CD4-positive, alpha-beta T cell treated with Interleukin-15 for 1 hour (primary cell): Measurements from ENCODE around the gene TSEN54.
A peak's percentile ranks its signal among the peaks of the same experiment; 100 is the strongest.

Experiments used
- DNase-seq: peaks from one replicate; pipeline ENCODE4 v3.0.0-alpha.2; 2020

The TSEN54 gene

GRCh38 chr17:75489511-75489955 is 26.8 kb upstream of the TSEN54 start:
- DNase-seq: no peak

GRCh38 chr17:75490173-75490743 is 26.1 kb upstream of the TSEN54 start:
- no peak for DNase-seq

GRCh38 chr17:75490953-75491649 is 25.2 kb upstream of the TSEN54 start:
- DNase-seq: no peak

GRCh38 chr17:75491680-75492079 is 24.6 kb upstream of the TSEN54 start:
- DNase-seq: no peak

GRCh38 chr17:75492555-75493168 is 23.7 kb upstream of the TSEN54 start:
- no peak for DNase-seq

GRCh38 chr17:75493476-75494129 is 22.7 kb upstream of the TSEN54 start:
- no peak for DNase-seq

- no peak for DNase-seq
Measured at GRCh38 chr17:75494326-75494877, 21.9 kb upstream of the TSEN54 start.

- DNase-seq: no peak
Measured at GRCh38 chr17:75496005-75496404, 20.3 kb upstream of the TSEN54 start.

- no peak for DNase-seq
Measured at GRCh38 chr17:75498039-75498725, 18.1 kb upstream of the TSEN54 start.

- no peak for DNase-seq
Measured at GRCh38 chr17:75498726-75499213, 17.6 kb upstream of the TSEN54 start.

- no peak for DNase-seq
Measured at GRCh38 chr17:75499313-75500022, 16.9 kb upstream of the TSEN54 start.

GRCh38 chr17:75500419-75501216 is 15.7 kb upstream of the TSEN54 start:
- no peak for DNase-seq

- no peak for DNase-seq
Measured at GRCh38 chr17:75501378-75502071, 14.8 kb upstream of the TSEN54 start.

GRCh38 chr17:75502072-75502720 is 14.1 kb upstream of the TSEN54 start:
- DNase-seq: no peak

GRCh38 chr17:75502721-75503329 is 13.5 kb upstream of the TSEN54 start:
- no peak for DNase-seq

GRCh38 chr17:75503337-75503950 is 12.9 kb upstream of the TSEN54 start:
- DNase-seq: no peak

- no peak for DNase-seq
Measured at GRCh38 chr17:75503976-75504346, 12.4 kb upstream of the TSEN54 start.

- peak; percentile 48 for DNase-seq
Measured at GRCh38 chr17:75504347-75505151, 11.8 kb upstream of the TSEN54 start.

- no peak for DNase-seq
Measured at GRCh38 chr17:75505152-75505409, 11.2 kb upstream of the TSEN54 start.
